ENCODE measurements around the gene TNFRSF19.

Gene TNFRSF19

GRCh38 chr13:23628765-23629565, 58.8 kb downstream of the TNFRSF19 start:
- DNase-seq (ENCODE audit: low spot score) = no peak

DNA sequence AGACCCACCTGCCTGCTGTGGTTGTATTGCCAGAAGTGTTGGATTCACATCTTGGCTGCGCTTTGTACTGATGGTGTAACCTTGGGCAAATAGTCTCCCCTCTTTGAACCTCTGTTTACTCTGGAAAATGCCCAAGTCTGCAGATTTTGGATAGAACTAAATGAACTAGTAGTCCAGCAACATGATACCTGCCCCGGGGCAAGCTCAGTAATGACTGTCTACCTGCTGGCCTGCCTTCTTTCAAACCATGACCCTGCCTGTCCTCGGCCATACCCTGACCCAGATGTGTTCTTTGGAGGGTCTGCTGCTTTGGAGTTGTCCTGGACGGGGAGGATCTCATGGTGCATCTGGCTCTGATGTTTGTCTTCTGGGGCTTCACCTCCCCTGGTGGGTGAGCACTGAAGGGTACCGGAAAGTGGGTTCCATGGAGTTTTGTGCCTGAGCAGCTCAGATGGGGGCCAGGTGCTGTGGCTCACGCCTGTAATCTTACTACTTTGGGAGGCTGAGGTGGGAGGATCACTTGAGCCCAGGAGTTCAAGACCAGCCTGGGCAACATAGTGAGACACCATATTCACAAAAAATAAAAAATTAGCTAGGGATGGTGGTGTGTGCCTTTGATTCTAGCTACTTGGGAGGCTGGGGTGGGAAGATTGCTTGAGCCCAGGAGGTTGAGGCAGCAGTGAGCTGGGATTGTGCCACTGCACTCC, 59.5 kb downstream of the TNFRSF19 start:
- no peak for DNase-seq (ENCODE audit: low spot score)

GRCh38 chr13:23630349-23631093, 60.3 kb downstream of the TNFRSF19 start:
- DNase-seq (ENCODE audit: low spot score) = no peak

GRCh38 chr13:23631311-23632047, 61.3 kb downstream of the TNFRSF19 start:
- no peak for DNase-seq (ENCODE audit: low spot score)

GRCh38 chr13:23632048-23632582, 61.9 kb downstream of the TNFRSF19 start:
- DNase-seq (ENCODE audit: low spot score) = no peak

DNA sequence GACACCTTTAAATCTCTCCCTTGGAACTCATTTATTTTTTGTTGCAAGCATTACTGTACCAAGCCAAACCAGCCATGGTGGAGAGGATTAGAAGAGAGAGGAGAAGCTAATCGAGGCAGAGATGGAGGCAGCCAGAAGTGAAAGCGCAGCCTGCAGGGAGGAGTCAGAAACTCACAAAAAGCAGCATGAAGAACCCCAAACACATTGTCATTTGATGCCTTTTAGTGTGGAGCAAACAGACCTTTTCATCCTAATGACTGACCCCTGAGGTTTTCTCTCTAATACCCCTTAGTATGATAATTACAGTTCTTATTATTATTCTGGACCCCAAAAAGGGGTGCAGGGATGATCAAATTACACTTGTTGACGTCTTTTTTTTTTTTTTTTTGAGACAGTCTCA, 62.5 kb downstream of the TNFRSF19 start:
- DNase-seq (ENCODE audit: low spot score) = no peak

DNA sequence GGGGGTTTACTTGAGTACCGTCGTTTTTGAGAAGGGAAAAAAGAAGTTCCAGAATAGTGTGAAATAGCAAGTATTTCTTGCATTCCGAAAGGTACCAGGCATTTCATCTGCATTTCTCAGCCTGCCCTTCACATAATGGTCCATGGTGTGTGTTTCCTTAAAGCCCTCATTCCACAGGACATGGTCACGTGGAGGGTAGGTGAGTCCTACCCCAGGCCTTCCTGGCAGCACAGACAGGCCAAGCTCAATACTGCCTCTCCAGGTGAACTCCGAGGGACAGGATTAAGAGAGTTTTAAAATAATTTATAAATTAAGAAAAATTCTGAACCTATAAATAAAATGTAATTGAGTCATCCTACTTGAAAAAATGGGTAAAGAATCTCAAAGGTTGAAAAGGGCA, 64.7 kb downstream of the TNFRSF19 start:
- DNase-seq (ENCODE audit: low spot score) = no peak

- no peak for DNase-seq (ENCODE audit: low spot score)
Measured at GRCh38 chr13:23636360-23636759, 66.1 kb downstream of the TNFRSF19 start.

DNA sequence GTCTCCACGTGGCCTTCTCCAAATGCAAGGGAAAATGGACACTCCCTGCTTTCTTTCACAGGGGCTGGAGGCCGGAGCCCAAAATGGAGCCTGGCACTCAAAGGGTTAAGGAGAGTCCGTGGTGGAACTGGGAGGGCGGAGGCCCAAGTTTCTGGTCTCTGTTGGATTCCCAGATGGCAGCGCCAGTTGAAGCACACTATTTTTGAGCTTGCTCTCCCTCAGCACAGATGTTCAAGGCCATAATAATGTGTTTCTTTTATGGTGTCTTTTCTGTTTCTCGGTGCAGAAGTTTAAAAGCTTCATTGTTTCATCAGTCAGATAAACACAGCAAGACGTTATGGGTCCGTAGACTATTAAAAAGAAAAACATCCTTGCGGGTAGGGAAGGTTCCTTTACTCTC, 67.6 kb downstream of the TNFRSF19 start:
- DNase-seq (ENCODE audit: low spot score) = no peak

GRCh38 chr13:23639674-23640073, 69.5 kb downstream of the TNFRSF19 start:
- no peak for DNase-seq (ENCODE audit: low spot score)

- DNase-seq (ENCODE audit: low spot score) = no peak
Measured at GRCh38 chr13:23642110-23642509, 71.9 kb downstream of the TNFRSF19 start.

- DNase-seq (ENCODE audit: low spot score) = no peak
Measured at GRCh38 chr13:23643338-23644125, 73.3 kb downstream of the TNFRSF19 start.

GRCh38 chr13:23644126-23644419, 73.9 kb downstream of the TNFRSF19 start:
- DNase-seq (ENCODE audit: low spot score) = no peak

DNA sequence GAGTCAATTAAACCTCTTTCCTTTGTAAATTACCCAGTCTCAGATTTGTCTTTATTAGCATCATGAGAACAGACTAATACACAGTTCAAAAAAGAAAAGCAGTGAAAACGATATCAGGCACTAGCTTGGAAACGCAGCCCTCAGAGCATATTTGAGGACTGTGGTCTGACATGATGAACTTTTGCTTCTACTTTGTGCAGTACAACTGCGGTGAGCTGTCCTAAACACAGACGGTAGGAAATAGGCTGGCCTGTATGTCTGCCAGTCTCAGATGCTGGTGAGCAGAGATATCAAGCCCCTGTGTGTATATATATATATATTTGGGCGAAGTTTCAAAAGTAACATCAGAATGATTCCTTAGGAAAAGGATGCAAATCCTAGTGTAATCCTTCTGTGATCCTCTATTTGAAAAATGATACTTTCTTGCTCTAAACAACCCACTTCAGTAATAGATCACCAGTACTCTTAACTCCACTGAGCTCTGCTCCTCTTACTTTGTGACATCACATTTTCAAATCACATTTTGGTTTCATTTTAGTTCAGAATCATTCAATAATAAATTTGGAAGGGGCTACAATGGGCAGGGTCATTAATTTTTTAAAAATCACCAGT, 74.4 kb downstream of the TNFRSF19 start:
- DNase-seq (ENCODE audit: low spot score) = no peak

- DNase-seq (ENCODE audit: low spot score) = no peak
Measured at GRCh38 chr13:23645851-23646250, 75.6 kb downstream of the TNFRSF19 start.

GRCh38 chr13:23651439-23651838, 81.2 kb downstream of the TNFRSF19 start:
- DNase-seq (ENCODE audit: low spot score) = no peak

GRCh38 chr13:23651887-23652286, 81.7 kb downstream of the TNFRSF19 start:
- no peak for DNase-seq (ENCODE audit: low spot score)

- no peak for DNase-seq (ENCODE audit: low spot score)
Measured at GRCh38 chr13:23652909-23653726, 82.9 kb downstream of the TNFRSF19 start.

- no peak for DNase-seq (ENCODE audit: low spot score)
Measured at GRCh38 chr13:23654111-23655110, 84.2 kb downstream of the TNFRSF19 start.

All from hematopoietic multipotent progenitor cell treated with erythropoietin and hydrocortisone succinate and interleukin-3 and kit ligand, for 15 days (in vitro differentiated cells).